Astrocyte (in vitro differentiated cells and primary cell): ENCODE results near the gene PNKD. TPM values are rescaled to one million over a fixed set of nuclear protein-coding genes. Genes with fewer than 3 reads are reported as not detected.

ENCODE experiments used
- DNase-seq: peaks from one replicate; pipeline ENCODE4 v3.0.0-alpha.2; 2010; ENCODE audit warnings: low read depth
- FAIRE-seq: peaks from 2 replicates; lab custom pipeline; 2011; peaks lifted over from hg19 to GRCh38; lab: Jason Lieb, UNC
- H2AFZ ChIP-seq: 2 replicates; pipeline ENCODE4 v1.6.0; 2012; ENCODE audit warnings: low read depth, low read length, inconsistent platforms
- H3K27ac ChIP-seq: 2 replicates; pipeline ENCODE4 v1.5.1; 2011; ENCODE audit warnings: low read depth, low read length, inconsistent platforms
- H3K27me3 ChIP-seq: 2 replicates; pipeline ENCODE4 v1.6.0; 2011; ENCODE audit warnings: low read length, inconsistent platforms; ENCODE audit not compliant: insufficient read depth
- H3K36me3 ChIP-seq: 2 replicates; pipeline ENCODE4 v1.5.1; 2011; ENCODE audit warnings: low read length, inconsistent platforms; ENCODE audit not compliant: insufficient read depth
- H3K4me1 ChIP-seq: 2 replicates; pipeline ENCODE4 v1.5.1; 2011; ENCODE audit warnings: low read length, inconsistent platforms; ENCODE audit not compliant: insufficient read depth
- H3K4me2 ChIP-seq: 2 replicates; pipeline ENCODE4 v1.6.0; 2012; ENCODE audit warnings: low read length, inconsistent platforms
- H3K4me3 ChIP-seq: 2 replicates; pipeline ENCODE4 v1.5.1; 2011; ENCODE audit warnings: low read depth, mild to moderate bottlenecking, low read length, inconsistent platforms; ENCODE audit not compliant: insufficient read depth
- H3K79me2 ChIP-seq: 2 replicates; pipeline ENCODE4 v1.6.0; 2012; ENCODE audit warnings: mild to moderate bottlenecking, low read length, inconsistent platforms; ENCODE audit not compliant: insufficient read depth
- H3K9ac ChIP-seq: 2 replicates; pipeline ENCODE4 v1.6.0; 2012; ENCODE audit warnings: mild to moderate bottlenecking, low read length, inconsistent platforms
- H3K9me3 ChIP-seq: 2 replicates; pipeline ENCODE4 v1.5.1; 2012; ENCODE audit warnings: low read depth, mild to moderate bottlenecking, low read length, inconsistent platforms; ENCODE audit not compliant: insufficient read depth
- H4K20me1 ChIP-seq: 2 replicates; pipeline ENCODE4 v1.6.0; 2012; ENCODE audit warnings: low read length, inconsistent platforms; ENCODE audit not compliant: insufficient read depth
- H3K27ac Mint-ChIP-seq: one replicate; pipeline ENCODE4 v1.8.0; 2021; ENCODE audit warnings: mild to moderate bottlenecking, mixed read lengths; ENCODE audit not compliant: unreplicated experiment
- H3K27me3 Mint-ChIP-seq: one replicate; pipeline ENCODE4 v1.8.0; 2021; ENCODE audit warnings: low read depth, mixed read lengths; ENCODE audit not compliant: unreplicated experiment
- H3K36me3 Mint-ChIP-seq: one replicate; pipeline ENCODE4 v1.8.0; 2021; ENCODE audit warnings: low read depth, mixed read lengths; ENCODE audit not compliant: unreplicated experiment
- H3K4me1 Mint-ChIP-seq: one replicate; pipeline ENCODE4 v1.8.0; 2021; ENCODE audit warnings: low read depth, mixed read lengths; ENCODE audit not compliant: unreplicated experiment
- H3K4me3 Mint-ChIP-seq: one replicate; pipeline ENCODE4 v1.8.0; 2021; ENCODE audit warnings: mild to moderate bottlenecking, moderate library complexity, mixed read lengths; ENCODE audit not compliant: unreplicated experiment
- H3K9me3 Mint-ChIP-seq: one replicate; pipeline ENCODE4 v1.8.0; 2021; ENCODE audit warnings: mild to moderate bottlenecking, mixed read lengths; ENCODE audit not compliant: unreplicated experiment
- EZH2 ChIP-seq: IDR thresholded peaks from 2 replicates; pipeline ENCODE4 v1.6.1; 2012; ENCODE audit warnings: mild to moderate bottlenecking, low read length, inconsistent platforms; ENCODE audit not compliant: insufficient read depth
- total RNA-seq: library from RNA; stranded (reverse); gene quantifications from 2 replicates; pipeline ENCODE4 v1.2.1, GENCODE V29; 2021
- TF ChIP-seq, protein P1 (sequence below): IDR thresholded peaks from 2 replicates; pipeline ENCODE4 v1.5.1; 2011; ENCODE audit warnings: low read depth, mild to moderate bottlenecking, inconsistent platforms, low read length, moderate library complexity; ENCODE audit not compliant: insufficient read depth

Gene PNKD
- total RNA-seq, 1 donor from 2014 or later, result 40.9 TPM

DNA sequence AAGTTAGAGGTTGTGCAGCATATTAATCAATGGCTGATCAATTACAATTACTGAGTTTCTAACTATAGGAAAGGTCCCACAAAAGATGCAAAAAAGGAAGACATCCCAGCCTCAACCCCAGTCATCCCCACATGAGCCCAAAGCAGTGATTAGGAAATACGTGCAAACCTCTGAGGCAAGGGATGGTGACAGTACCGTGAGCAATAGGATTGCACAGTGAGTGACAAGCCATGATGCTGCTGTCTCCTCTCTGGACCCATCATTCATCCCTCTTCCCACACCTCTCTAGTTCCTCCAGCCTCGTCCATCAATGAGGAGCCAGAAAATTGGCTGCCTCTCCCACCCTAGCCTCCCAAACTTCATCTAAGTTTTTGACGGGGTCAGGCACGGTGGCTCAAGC lies 107.7 kb downstream of the PNKD start:
- Histone ChIP-seq H3K36me3 (no peaks in the 10 kb centered on the region), H3K4me2 (no peak overlapping the region), H3K4me1 (no peaks in the 10 kb centered on the region), H3K4me3 (no peak overlapping the region), H3K27me3 (peaks cover 13% of the 10 kb centered on the region), H3K27ac (no peak overlapping the region), H3K79me2 (no peaks in the 10 kb centered on the region), H4K20me1 (no peaks in the 10 kb centered on the region), H3K9me3 (no peaks in the 10 kb centered on the region), H2AFZ (no peak overlapping the region), H3K9ac (no peak overlapping the region)
- no peak for DNase-seq
- no peaks in the 10 kb centered on the region for H3K4me1 Mint-ChIP-seq
- H3K9me3 Mint-ChIP-seq, result no peaks in the 10 kb centered on the region
- no peak overlapping the region for H3K4me3 Mint-ChIP-seq
- no peak for FAIRE-seq
- H3K27ac Mint-ChIP-seq, result no peak overlapping the region
- H3K36me3 Mint-ChIP-seq, result no peaks in the 10 kb centered on the region
- peaks cover 18% of the 10 kb centered on the region for H3K27me3 Mint-ChIP-seq
- TF ChIP-seq EZH2, result no peak
- TF ChIP-seq, protein P1, sequence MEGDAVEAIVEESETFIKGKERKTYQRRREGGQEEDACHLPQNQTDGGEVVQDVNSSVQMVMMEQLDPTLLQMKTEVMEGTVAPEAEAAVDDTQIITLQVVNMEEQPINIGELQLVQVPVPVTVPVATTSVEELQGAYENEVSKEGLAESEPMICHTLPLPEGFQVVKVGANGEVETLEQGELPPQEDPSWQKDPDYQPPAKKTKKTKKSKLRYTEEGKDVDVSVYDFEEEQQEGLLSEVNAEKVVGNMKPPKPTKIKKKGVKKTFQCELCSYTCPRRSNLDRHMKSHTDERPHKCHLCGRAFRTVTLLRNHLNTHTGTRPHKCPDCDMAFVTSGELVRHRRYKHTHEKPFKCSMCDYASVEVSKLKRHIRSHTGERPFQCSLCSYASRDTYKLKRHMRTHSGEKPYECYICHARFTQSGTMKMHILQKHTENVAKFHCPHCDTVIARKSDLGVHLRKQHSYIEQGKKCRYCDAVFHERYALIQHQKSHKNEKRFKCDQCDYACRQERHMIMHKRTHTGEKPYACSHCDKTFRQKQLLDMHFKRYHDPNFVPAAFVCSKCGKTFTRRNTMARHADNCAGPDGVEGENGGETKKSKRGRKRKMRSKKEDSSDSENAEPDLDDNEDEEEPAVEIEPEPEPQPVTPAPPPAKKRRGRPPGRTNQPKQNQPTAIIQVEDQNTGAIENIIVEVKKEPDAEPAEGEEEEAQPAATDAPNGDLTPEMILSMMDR, result no peak

DNA sequence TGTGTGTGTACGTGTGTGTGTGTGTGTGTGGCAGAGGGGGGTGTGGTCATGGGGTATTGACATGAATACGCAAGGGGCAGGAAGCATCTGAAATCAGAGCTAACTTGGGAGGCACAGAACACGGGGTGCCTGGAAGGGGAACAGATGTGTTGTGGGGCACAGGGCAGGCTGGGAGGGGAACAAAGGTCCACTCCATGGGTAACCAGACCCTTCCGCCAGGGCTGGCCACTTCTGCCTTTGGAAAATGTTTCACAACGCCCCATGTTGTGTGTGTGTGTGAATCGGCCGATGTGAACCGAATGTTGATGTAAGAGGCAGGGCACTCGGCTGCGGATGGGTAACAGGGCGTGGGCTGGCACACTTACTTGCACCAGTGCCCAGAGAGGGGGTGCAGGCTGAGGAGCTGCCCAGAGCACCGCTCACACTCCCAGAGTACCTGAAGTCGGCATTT lies 111.6 kb downstream of the PNKD start, which contains the start of gene SLC11A1:
Gene SLC11A1, plus strand, starts transcription at position 358 of the 451 bp plus-strand sequence. CDS start 96 bp downstream, outside the sequence.
- Mint-ChIP-seq H3K9me3 (no peaks in the 10 kb centered on the region), H3K27ac (no peak within 1 kb of the TSS), H3K36me3 (no peaks in the 10 kb centered on the region), H3K4me3 (no peak within 1 kb of the TSS), H3K4me1 (no peaks in the 10 kb centered on the region), H3K27me3 (peaks cover 24% of the 10 kb centered on the region)
- no peak for DNase-seq
- H3K4me3 ChIP-seq, result no peak within 1 kb of the TSS
- peaks cover 13% of the 10 kb centered on the region for H3K27me3 ChIP-seq
- no peaks in the 10 kb centered on the region for H3K79me2 ChIP-seq
- H3K9me3 ChIP-seq, result no peaks in the 10 kb centered on the region
- no peak for FAIRE-seq
- TF ChIP-seq EZH2, result no peak
- TF ChIP-seq, protein P1, result no peak
- no peaks in the 10 kb centered on the region for H3K36me3 ChIP-seq
- H3K4me2 ChIP-seq, result no peak within 1 kb of the TSS
- H4K20me1 ChIP-seq, result no peaks in the 10 kb centered on the region
- no peak within 1 kb of the TSS for H3K27ac ChIP-seq
- H2AFZ ChIP-seq, result no peak within 1 kb of the TSS
- H3K9ac ChIP-seq, result no peak within 1 kb of the TSS
- H3K4me1 ChIP-seq, result no peaks in the 10 kb centered on the region

DNA sequence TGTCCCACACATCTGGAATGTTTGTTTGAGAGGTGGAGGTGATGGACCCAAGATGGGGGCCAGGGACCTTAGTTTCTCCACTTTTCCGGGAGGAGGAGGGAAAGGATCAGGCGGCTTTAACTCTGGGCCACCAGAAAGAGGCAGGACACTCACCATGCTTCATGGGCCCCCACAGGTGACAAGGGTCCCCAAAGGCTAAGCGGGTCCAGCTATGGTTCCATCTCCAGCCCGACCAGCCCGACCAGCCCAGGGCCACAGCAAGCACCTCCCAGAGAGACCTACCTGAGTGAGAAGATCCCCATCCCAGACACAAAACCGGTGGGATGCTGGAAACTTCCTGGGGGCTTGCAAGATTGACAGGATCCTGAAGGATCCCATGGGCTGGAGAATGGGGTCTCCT lies 112.5 kb downstream of the PNKD start:
- H3K4me2 ChIP-seq, result no peak overlapping the region
- H3K27me3 ChIP-seq, result peaks cover 12% of the 10 kb centered on the region
- no peaks in the 10 kb centered on the region for H3K79me2 ChIP-seq
- no peak overlapping the region for H3K9ac ChIP-seq
- no peak overlapping the region for H3K4me3 Mint-ChIP-seq
- no peaks in the 10 kb centered on the region for H4K20me1 ChIP-seq
- DNase-seq (no peak), FAIRE-seq (no peak)
- peaks cover 28% of the 10 kb centered on the region for H3K27me3 Mint-ChIP-seq
- H3K36me3 ChIP-seq, result no peaks in the 10 kb centered on the region
- H3K4me3 ChIP-seq, result no peak overlapping the region
- H2AFZ ChIP-seq, result no peak overlapping the region
- no peaks in the 10 kb centered on the region for H3K4me1 Mint-ChIP-seq
- TF ChIP-seq, protein P1, result no peak
- no peak for TF ChIP-seq EZH2
- H3K9me3 Mint-ChIP-seq, result no peaks in the 10 kb centered on the region
- H3K27ac Mint-ChIP-seq, result no peak overlapping the region
- H3K27ac ChIP-seq, result no peak overlapping the region
- H3K4me1 ChIP-seq, result no peaks in the 10 kb centered on the region
- no peaks in the 10 kb centered on the region for H3K9me3 ChIP-seq
- H3K36me3 Mint-ChIP-seq, result no peaks in the 10 kb centered on the region
